Prostate gland (tissue), 2 donors: ENCODE results near the gene PDCD7. TPM values are rescaled to one million over a fixed set of nuclear protein-coding genes. Genes with fewer than 3 reads are reported as not detected.

Source experiments
- DNase-seq: peaks from one replicate; pipeline ENCODE4 v3.0.0-alpha.2; 2019; ENCODE audit warnings: low spot score
- H3K27ac ChIP-seq, 2 donors: fragments of 200-600 bp; sonication (generic); 2 replicates each; pipeline ENCODE4 v1.5.1; 2017 to 2019
- H3K27me3 ChIP-seq: fragments of 200-600 bp; sonication (generic); replicated peaks from 2 replicates; pipeline ENCODE4 v1.5.1; 2019; ENCODE audit not compliant: insufficient read depth
- H3K36me3 ChIP-seq, 2 donors: fragments of 200-600 bp; sonication (generic); 1 replicate in 1 of 2; 2 replicates in 1 of 2; pipeline versions ENCODE4 v1.5.1 to v1.8.1; 2017 to 2019
- H3K4me1 ChIP-seq: fragments of 200-600 bp; sonication (generic); replicated peaks from 2 replicates; pipeline ENCODE4 v1.5.1; 2019
- H3K4me3 ChIP-seq, 2 donors: fragments of 200-600 bp; sonication (generic); 2 replicates each; pipeline ENCODE4 v1.5.1; 2017 to 2019
- H3K9me3 ChIP-seq: fragments of 200-600 bp; sonication (generic); 2 replicates; pipeline ENCODE4 v1.5.1; 2017
- POLR2A ChIP-seq: fragments of 450-650 bp; IDR thresholded peaks from one replicate; pipeline ENCODE4 v1.6.1; 2016; ENCODE audit warnings: antibody characterized with exemption, mild to moderate bottlenecking
- POLR2AphosphoS5 ChIP-seq: sonication (generic); formaldehyde crosslinking; IDR thresholded peaks from one replicate; pipeline ENCODE4 v1.6.1; 2017; ENCODE audit warnings: antibody characterized with exemption
- WGBS: methylation state at CpG from one replicate; pipeline ENCODE4 v1.1.5; 2018; 5-methylcytosine and 5-hydroxymethylcytosine counted together
- intact Hi-C: fragments of 100-400 bp; cut with DNase I; formaldehyde crosslinking; loops from one replicate; pipeline ENCODE4 v1.14.2; 2022
- small RNA-seq, 2 donors: library from RNA; depleted of rRNA; stranded (forward); fragments of <200 nt; gene quantifications; one replicate each; pipeline ENCODE3, GENCODE V24; 2016
- total RNA-seq, 2 donors: library from RNA; depleted of rRNA; stranded (reverse); fragments of >200 nt; gene quantifications; one replicate each; pipeline ENCODE4 v1.1.0, GENCODE V29; 2016
- TF ChIP-seq, protein P1 (sequence below), 4 experiments: fragments of 200-600 bp in 2 of 4; fragments of 450-650 bp in 2 of 4; sonication (generic) in 2 of 4; IDR thresholded peaks; 1 replicate in 3 of 4; 2 replicates in 1 of 4; pipeline ENCODE4 v1.5.1; 2016 to 2019; ENCODE audit warnings: antibody characterized with exemption in 4 of 4, mild to moderate bottlenecking in 2 of 4, moderate library complexity in 2 of 4

PDCD7 gene
- total RNA-seq, 2 donors from 2014 or later: 30.8 to 43.6 TPM

DNA sequence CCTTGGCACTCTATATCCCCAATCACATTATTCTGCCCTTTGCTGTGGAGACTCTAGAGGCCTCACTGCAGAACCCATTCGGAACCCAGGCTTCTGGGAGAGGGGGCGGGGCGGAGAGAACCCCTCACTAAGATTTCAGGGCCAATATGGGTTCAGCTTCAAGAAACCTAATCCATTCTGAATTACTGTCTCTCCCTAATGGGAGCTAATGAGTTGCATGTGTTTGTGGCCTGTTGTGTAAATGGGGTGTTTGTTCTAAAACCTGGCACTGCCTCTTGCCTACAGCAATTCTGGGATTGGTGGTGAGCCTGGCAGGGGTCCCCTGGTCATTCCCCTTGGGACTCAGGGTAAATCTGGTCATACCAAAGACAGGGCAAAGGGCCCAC, 65.2 kb downstream of the PDCD7 start:
- H3K27me3 ChIP-seq: peaks cover 2% of the 10 kb centered on the region
- DNase-seq: no peak
- peak overlapping the region; percentile 78 to 87 for H3K27ac ChIP-seq
- intact Hi-C loops: no loop called here
- H3K4me1 ChIP-seq: no peaks in the 10 kb centered on the region
- H3K4me3 ChIP-seq: peak overlapping the region; percentile 42 to 48
- H3K36me3 ChIP-seq: no peaks in the 10 kb centered on the region
- WGBS: 75% methylated on average over 3 of the region's 3 CpGs
- H3K9me3 ChIP-seq: no peaks in the 10 kb centered on the region
- no peak for TF ChIP-seq POLR2A
- no peak for TF ChIP-seq POLR2AphosphoS5
- TF ChIP-seq, protein P1, sequence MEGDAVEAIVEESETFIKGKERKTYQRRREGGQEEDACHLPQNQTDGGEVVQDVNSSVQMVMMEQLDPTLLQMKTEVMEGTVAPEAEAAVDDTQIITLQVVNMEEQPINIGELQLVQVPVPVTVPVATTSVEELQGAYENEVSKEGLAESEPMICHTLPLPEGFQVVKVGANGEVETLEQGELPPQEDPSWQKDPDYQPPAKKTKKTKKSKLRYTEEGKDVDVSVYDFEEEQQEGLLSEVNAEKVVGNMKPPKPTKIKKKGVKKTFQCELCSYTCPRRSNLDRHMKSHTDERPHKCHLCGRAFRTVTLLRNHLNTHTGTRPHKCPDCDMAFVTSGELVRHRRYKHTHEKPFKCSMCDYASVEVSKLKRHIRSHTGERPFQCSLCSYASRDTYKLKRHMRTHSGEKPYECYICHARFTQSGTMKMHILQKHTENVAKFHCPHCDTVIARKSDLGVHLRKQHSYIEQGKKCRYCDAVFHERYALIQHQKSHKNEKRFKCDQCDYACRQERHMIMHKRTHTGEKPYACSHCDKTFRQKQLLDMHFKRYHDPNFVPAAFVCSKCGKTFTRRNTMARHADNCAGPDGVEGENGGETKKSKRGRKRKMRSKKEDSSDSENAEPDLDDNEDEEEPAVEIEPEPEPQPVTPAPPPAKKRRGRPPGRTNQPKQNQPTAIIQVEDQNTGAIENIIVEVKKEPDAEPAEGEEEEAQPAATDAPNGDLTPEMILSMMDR (IDR thresholded peaks at IDR 0.05): no peak

- H3K4me1 ChIP-seq: no peaks in the 10 kb centered on the region
- H3K4me3 ChIP-seq: peak within 1 kb of the TSS; percentile 42 to 48
- H3K9me3 ChIP-seq: no peaks in the 10 kb centered on the region
- H3K27me3 ChIP-seq: peaks cover 2% of the 10 kb centered on the region
- 5% methylated on average over 46 of the region's 66 CpGs for WGBS
- no peak for TF ChIP-seq POLR2AphosphoS5
- TF ChIP-seq POLR2A: no peak
- TF ChIP-seq, protein P1 (IDR thresholded peaks at IDR 0.05): no peak
- H3K36me3 ChIP-seq: no peaks in the 10 kb centered on the region
- H3K27ac ChIP-seq: peak within 1 kb of the TSS; percentile 78 to 87
- intact Hi-C loops: no loop called here
- no peak for DNase-seq
Observed at GRCh38 chr15:65067645-65068402, 65.8 kb downstream of the PDCD7 start, which contains the start of gene RASL12. RASL12 (minus strand) TSS chr15:65067991; CDS start chr15:65067835, 156 bp downstream.

Small RNAs within 50 kb of the gene (small RNA-seq; reads per million reads assigned to genes)
- 0 reads per million in 2 donors for gene AC013553.1

Other genes starting within 250 kb of the PDCD7 start
- 10 to 100 TPM in 1 of 2 donors, 1 to 10 TPM in 1; 3.3 to 23.9 TPM for gene ANKDD1A, start 221.9 kb downstream of the PDCD7 start, total RNA-seq
- 10 to 100 TPM; 95.8 to 98.8 TPM for gene SPG21, start 143.9 kb downstream of the PDCD7 start, total RNA-seq
- 10 to 100 TPM; 31.0 to 37.9 TPM for gene MTFMT, start 104.2 kb downstream of the PDCD7 start, total RNA-seq
- gene SLC51B, start 88.4 kb downstream of the PDCD7 start, total RNA-seq: under 1 TPM in 1 of 2 donors, not detected in 1; 0.68 TPM
- 100 to 1,000 TPM in 1 of 2 donors, 10 to 100 TPM in 1; 56.3 to 124 TPM for gene RASL12, start 65.8 kb downstream of the PDCD7 start, total RNA-seq
- gene KBTBD13, start 57.1 kb downstream of the PDCD7 start, total RNA-seq: under 1 TPM in 1 of 2 donors, not detected in 1; 0.57 TPM
- gene UBAP1L, start 18.6 kb downstream of the PDCD7 start, total RNA-seq: 1 to 10 TPM; 1.9 to 8.5 TPM
- 10 to 100 TPM; 36.2 to 41.2 TPM for gene CLPX, start 51.5 kb upstream of the PDCD7 start, total RNA-seq
- 10 to 100 TPM in 1 of 2 donors, under 1 TPM in 1; 0.82 to 27.8 TPM for gene CILP, start 77.7 kb upstream of the PDCD7 start, total RNA-seq
- gene PARP16, start 153.1 kb upstream of the PDCD7 start, total RNA-seq: 10 to 100 TPM; 13.0 to 17.0 TPM
- gene RNU5A-1, start 162.2 kb upstream of the PDCD7 start, total RNA-seq: not detected
- not detected for gene RNU5B-1, start 170.9 kb upstream of the PDCD7 start, total RNA-seq
- gene IGDCC3, start 244.2 kb upstream of the PDCD7 start, total RNA-seq: 1 to 10 TPM in 1 of 2 donors, under 1 TPM in 1; 0.05 to 2.7 TPM